Activated CD4-positive, alpha-beta T cell treated with anti-CD3 and anti-CD28 coated beads, Interleukin-2, amount 50 U/mL, for 24 hours (primary cell): ENCODE results near the gene IFNW1.
"Not testable (repeated sequence)": the region's sequence is repeated elsewhere in the genome, so short reads cannot be mapped to it uniquely, and the experiment has no call there.

ENCODE experiments used
- DNase-seq, 2 donors: peaks; one replicate each; pipeline ENCODE4 v3.0.0-alpha.2; 2020; ENCODE audit warnings: low read depth in 1 of 2, low spot score in 1 of 2

Gene IFNW1

GRCh38 chr9:21141427-21141882 lies at the start of gene IFNW1:
TSS of gene IFNW1 (minus strand) at chr9:21141832. CDS start at chr9:21141570, 262 bp downstream.
- DNase-seq, result no peak

GRCh38 chr9:21187487-21187886 lies 45.9 kb upstream of the IFNW1 start, which contains the start of gene IFNA4:
TSS of gene IFNA4 (minus strand) at chr9:21187587. CDS start at chr9:21187531, 56 bp downstream.
- DNase-seq, result not testable (repeated sequence)

GRCh38 chr9:21182810-21183736 lies 41.4 kb upstream of the IFNW1 start:
- DNase-seq, result not testable (repeated sequence)

GRCh38 chr9:21174671-21175070 lies 33.0 kb upstream of the IFNW1 start:
- DNase-seq, result no peak

GRCh38 chr9:21172156-21172555 lies 30.5 kb upstream of the IFNW1 start:
- no peak for DNase-seq

GRCh38 chr9:21171351-21171750 lies 29.7 kb upstream of the IFNW1 start:
- DNase-seq, result no peak

GRCh38 chr9:21166560-21166959 lies 24.9 kb upstream of the IFNW1 start, which contains the start of gene IFNA21:
TSS of gene IFNA21 (minus strand) at chr9:21166660. CDS start at chr9:21166612, 48 bp downstream.
- not testable (repeated sequence) for DNase-seq

GRCh38 chr9:21165516-21165915 lies 23.9 kb upstream of the IFNW1 start:
- DNase-seq, result no peak

GRCh38 chr9:21160178-21160577 lies 18.5 kb upstream of the IFNW1 start:
- no peak for DNase-seq

- DNase-seq, result no peak
Observed at GRCh38 chr9:21155501-21155900, 13.9 kb upstream of the IFNW1 start.

- DNase-seq, result no peak
Observed at GRCh38 chr9:21154018-21154608, 12.5 kb upstream of the IFNW1 start.

GRCh38 chr9:21153336-21154017 lies 11.8 kb upstream of the IFNW1 start:
- no peak for DNase-seq

- DNase-seq, result no peak
Observed at GRCh38 chr9:21144603-21145002, 3.0 kb upstream of the IFNW1 start.

- no peak for DNase-seq
Observed at GRCh38 chr9:21137020-21137419, 4.6 kb downstream of the IFNW1 start.

GRCh38 chr9:21135736-21136135 lies 5.9 kb downstream of the IFNW1 start:
- no peak for DNase-seq

- DNase-seq, result not testable (repeated sequence)
Observed at GRCh38 chr9:21128186-21128585, 13.4 kb downstream of the IFNW1 start.

GRCh38 chr9:21121595-21122251 lies 19.9 kb downstream of the IFNW1 start:
- DNase-seq, result no peak

- DNase-seq, result no peak
Observed at GRCh38 chr9:21121079-21121478, 20.6 kb downstream of the IFNW1 start.

GRCh38 chr9:21119093-21119770 lies 22.4 kb downstream of the IFNW1 start:
- DNase-seq, result no peak

GRCh38 chr9:21114311-21114710 lies 27.3 kb downstream of the IFNW1 start:
- DNase-seq, result no peak
